ENCODE data around the gene RHOJ. TPM values are rescaled to one million over a fixed set of nuclear protein-coding genes. Genes with fewer than 3 reads are reported as not detected.

RHOJ gene
- total and polyA plus RNA-seq, 10 of the 15 experiments (the other 5 are each of a cell fraction or from before 2014, with no cell fraction given) = not detected

DNA sequence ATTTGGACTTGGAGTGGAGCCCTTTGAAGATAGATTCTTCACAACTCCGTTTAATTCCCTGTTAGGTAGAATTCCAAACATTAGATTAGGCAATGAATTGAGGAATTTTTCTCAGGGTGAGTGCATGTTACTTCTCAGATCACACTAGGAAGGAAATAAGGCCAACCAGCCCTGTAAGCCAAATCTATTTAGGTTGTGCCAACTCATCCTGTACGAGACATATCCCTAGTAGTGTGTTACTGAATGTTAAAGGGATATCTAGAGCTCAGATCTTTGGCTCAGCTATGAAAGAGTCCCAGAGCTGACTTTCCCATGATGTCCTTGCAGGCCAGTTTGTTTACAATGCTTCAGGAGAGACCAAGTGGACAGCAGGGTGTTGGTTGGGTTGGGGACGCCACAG lies 68.9 kb downstream of the RHOJ start:
- H3K4me3 ChIP-seq = no peak overlapping the region
- ChIA-PET CTCF (interaction anchor here (1.0 to 1.7 kb wide), 2 partner anchors 10 to 12 kb away, joined by 3 to 4 read pairs; no protein-coding TSS in a partner anchor), SMC1A (ENCODE audit: uncharacterized antibody, unreplicated experiment) (no interaction called here), RAD21 (ENCODE audit: unreplicated experiment) (no interaction called here), POLR2A (no interaction called here)
- H4K20me1 ChIP-seq (ENCODE audit: control insufficient read depth, insufficient read depth) = no peaks in the 10 kb centered on the region
- no peaks in the 10 kb centered on the region for H3K36me3 ChIP-seq (ENCODE audit: control insufficient read depth in 2 of 2, insufficient read depth in 2 of 2, low read length in 1 of 2)
- no peak overlapping the region for H3K9ac ChIP-seq (ENCODE audit: control insufficient read depth, insufficient read depth, low read length)
- H3K27me3 ChIP-seq (replicated peaks in 1 of 2; ENCODE audit: control insufficient read depth in 2 of 2, insufficient read depth in 2 of 2, low read length in 1 of 2) = peaks cover 2 to 4% of the 10 kb centered on the region in 2 experiments; a peak in 3 of 4 replicates
- ATAC-seq (no peak), DNase-seq (ENCODE audit: low read depth, low spot score) (no peak), FAIRE-seq (no peak)
- H3K79me2 ChIP-seq (ENCODE audit: control insufficient read depth, insufficient read depth, low read length) = no peaks in the 10 kb centered on the region
- no TSS peak for BruUV-seq (replicated peaks)
- no peak overlapping the region for H3K4me2 ChIP-seq (ENCODE audit: control insufficient read depth, insufficient read depth)
- no peaks in the 10 kb centered on the region for H3K4me1 ChIP-seq (ENCODE audit: control insufficient read depth, insufficient read depth, low read length)
- in situ Hi-C loops (cut with MboI) = no loop called here
- H2AFZ ChIP-seq (ENCODE audit: control insufficient read depth, low read depth, low read length) = no peak overlapping the region
- H3K27ac ChIP-seq (ENCODE audit: control insufficient read depth, insufficient read depth) = no peak overlapping the region
- TF ChIP-seq FOXK2 (IDR thresholded peaks at IDR 0.05) (no peak), RUNX3 (IDR thresholded peaks at IDR 0.05; ENCODE audit: low read length) (no peak), TARDBP (IDR thresholded peaks at IDR 0.05; ENCODE audit: borderline replicate concordance) (no peak)
- intact Hi-C loops (cut with micrococcal nuclease; ENCODE audit: unreplicated experiment) = no loop called here
- 5% methylated on average over 3 of the region's 3 CpGs for WGBS (ENCODE audit: insufficient coverage, insufficient replicate concordance, low lambda C conversion rate, missing lambda C conversion rate)
- H3K9me3 ChIP-seq (replicated peaks; ENCODE audit: control insufficient read depth, insufficient read depth, low read length) = no peaks in the 10 kb centered on the region

DNA sequence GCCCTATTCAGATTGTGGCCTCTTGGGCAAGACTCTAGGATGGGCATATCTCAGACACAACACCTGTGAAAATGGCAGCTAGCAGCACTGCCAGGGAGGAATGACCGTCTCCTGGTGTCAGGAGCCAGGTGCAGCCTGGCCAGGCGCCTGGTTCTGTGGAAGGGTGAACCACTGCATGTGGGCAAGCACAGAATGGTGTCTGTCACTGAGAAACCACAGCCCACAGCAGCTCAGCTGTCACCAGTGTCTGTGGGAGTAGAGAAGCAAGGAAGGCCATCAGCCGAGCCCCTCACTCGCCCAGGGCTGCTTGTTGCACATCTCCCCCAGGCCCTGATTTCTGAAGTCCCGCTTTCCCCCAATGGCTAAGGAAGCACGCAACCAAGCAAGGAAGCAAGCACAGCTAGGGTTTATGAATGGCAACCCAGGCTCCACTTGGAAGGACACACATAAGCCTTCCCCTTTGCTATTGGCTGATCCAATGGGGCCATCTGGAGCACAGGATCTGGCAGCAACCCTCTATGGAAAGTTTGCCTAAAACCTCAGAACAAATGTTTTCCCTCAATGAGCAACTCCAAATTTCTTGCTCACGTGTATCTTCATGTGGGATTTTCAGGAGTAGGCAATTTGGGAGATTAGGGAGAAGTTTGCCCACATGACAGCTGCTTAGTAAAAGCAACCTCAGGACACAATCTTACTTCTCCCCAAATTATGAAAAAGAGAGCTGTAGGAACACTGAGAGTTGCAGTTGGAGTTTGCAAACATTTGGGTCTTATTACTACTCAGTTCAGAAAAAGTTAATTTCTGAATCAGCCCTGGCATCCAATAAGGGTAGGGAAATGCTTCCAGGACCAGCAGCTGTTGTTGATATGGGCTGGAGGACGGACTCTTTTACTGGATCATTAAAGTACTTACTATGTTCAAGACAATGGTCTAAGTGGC lies 69.7 kb downstream of the RHOJ start:
- no peak for TF ChIP-seq NR2F1 (conservative IDR thresholded peaks at IDR 0.05)
- intact Hi-C loops (cut with micrococcal nuclease; ENCODE audit: unreplicated experiment) = no loop called here
- ChIA-PET CTCF (interaction anchor here (1.2 kb wide), 2 partner anchors 9 to 99 kb away, joined by 3 read pairs; no protein-coding TSS in a partner anchor), POLR2A (no interaction called here), SMC1A (ENCODE audit: uncharacterized antibody, unreplicated experiment) (no interaction called here), RAD21 (ENCODE audit: unreplicated experiment) (no interaction called here)
- DNase-seq (ENCODE audit: low read depth, low spot score) (no peak), FAIRE-seq (no peak), ATAC-seq (no peak)
- H3K4me2 ChIP-seq (ENCODE audit: control insufficient read depth, insufficient read depth) = no peak overlapping the region
- no peak overlapping the region for H3K4me3 ChIP-seq
- no peaks in the 10 kb centered on the region for H3K4me1 ChIP-seq (ENCODE audit: control insufficient read depth, insufficient read depth, low read length)
- no peak overlapping the region for H3K9ac ChIP-seq (ENCODE audit: control insufficient read depth, insufficient read depth, low read length)
- BruUV-seq (replicated peaks) = no TSS peak
- no peaks in the 10 kb centered on the region for H3K79me2 ChIP-seq (ENCODE audit: control insufficient read depth, insufficient read depth, low read length)
- in situ Hi-C loops (cut with MboI) = no loop called here
- no peak overlapping the region for H3K27ac ChIP-seq (ENCODE audit: control insufficient read depth, insufficient read depth)
- H2AFZ ChIP-seq (ENCODE audit: control insufficient read depth, low read depth, low read length) = no peak overlapping the region
- peaks cover 2 to 3% of the 10 kb centered on the region in 2 experiments; a peak in 2 of 4 replicates for H3K27me3 ChIP-seq (replicated peaks in 1 of 2; ENCODE audit: control insufficient read depth in 2 of 2, insufficient read depth in 2 of 2, low read length in 1 of 2)
- H4K20me1 ChIP-seq (ENCODE audit: control insufficient read depth, insufficient read depth) = no peaks in the 10 kb centered on the region
- no peaks in the 10 kb centered on the region for H3K36me3 ChIP-seq (ENCODE audit: control insufficient read depth in 2 of 2, insufficient read depth in 2 of 2, low read length in 1 of 2)
- no peaks in the 10 kb centered on the region for H3K9me3 ChIP-seq (replicated peaks; ENCODE audit: control insufficient read depth, insufficient read depth, low read length)
- WGBS (ENCODE audit: insufficient coverage, insufficient replicate concordance, low lambda C conversion rate, missing lambda C conversion rate) = 20% methylated on average over 8 of the region's 8 CpGs
